Kidney (tissue), 14 donors: ENCODE data around the gene HIRA. TPM values are rescaled to one million over a fixed set of nuclear protein-coding genes. Genes with fewer than 3 reads are reported as not detected.

Experiments used
- DNase-seq, 5 donors: peaks; one replicate each; pipeline ENCODE4 v3.0.0-alpha.2; 2013 to 2020
- FAIRE-seq: peaks from 2 replicates; lab custom pipeline; 2012; peaks lifted over from hg19 to GRCh38; lab: Jason Lieb, UNC
- H3K27ac ChIP-seq, 2 donors: one replicate each; pipeline ENCODE4 v1.7.0; 2013; ENCODE audit warnings: low read depth in 2 of 2, low read length in 2 of 2, inconsistent platforms in 1 of 2
- H3K27me3 ChIP-seq: one replicate; pipeline ENCODE4 v1.7.1; 2013; ENCODE audit warnings: low read length, inconsistent platforms; ENCODE audit not compliant: control insufficient read depth, insufficient read depth
- H3K36me3 ChIP-seq, 3 donors: one replicate each; pipeline versions ENCODE4 v1.7.0 to v1.7.1; 2013; ENCODE audit warnings: low read length in 3 of 3, control low read depth in 1 of 3, inconsistent platforms in 1 of 3; ENCODE audit not compliant: insufficient read depth in 3 of 3, control insufficient read depth in 2 of 3
- H3K4me1 ChIP-seq, 3 donors: one replicate each; pipeline versions ENCODE4 v1.7.0 to v1.7.1; 2013; ENCODE audit warnings: low read length in 3 of 3, inconsistent platforms in 1 of 3, low read depth in 1 of 3; ENCODE audit not compliant: control insufficient read depth in 2 of 3, insufficient read depth in 2 of 3
- H3K4me3 ChIP-seq, 3 donors: one replicate each; pipeline versions ENCODE4 v1.7.0 to v1.8.1; 2013; ENCODE audit warnings: low read length in 3 of 3, control low read depth in 1 of 3, inconsistent platforms in 1 of 3
- H3K9ac ChIP-seq, 3 donors: one replicate each; pipeline versions ENCODE4 v1.7.0 to v1.7.1; 2013; ENCODE audit warnings: low read length in 3 of 3, control low read depth in 1 of 3, inconsistent platforms in 1 of 3
- H3K9me3 ChIP-seq, 3 donors: one replicate each; pipeline versions ENCODE4 v1.7.0 to v1.7.1; 2013; ENCODE audit warnings: low read length in 3 of 3, control low read depth in 1 of 3, inconsistent platforms in 1 of 3; ENCODE audit not compliant: control insufficient read depth in 2 of 3, insufficient read depth in 1 of 3
- CTCF ChIP-seq: IDR thresholded peaks from 3 replicates; pipeline ENCODE4 v1.5.1; 2012; ENCODE audit warnings: mild to moderate bottlenecking, moderate library complexity, borderline replicate concordance; ENCODE audit not compliant: insufficient read depth; ENCODE audit errors: extremely low read depth
- intact Hi-C: fragments of 100-400 bp; cut with DNase I; formaldehyde crosslinking; loops from one replicate; pipeline ENCODE4 v1.11.1; 2022
- polyA plus RNA-seq: library from polyadenylated mRNA; stranded (reverse); fragments of 350-450 nt; fragmentation: Illumina TruSeq; extraction: RNeasy Lipid Tissue Mini Kit (QIAGEN cat#74804); gene quantifications from one replicate; pipeline ENCODE4 v1.2.3, GENCODE V29; 2014; ENCODE audit warnings: low read depth, low replicate concordance; ENCODE audit not compliant: insufficient read depth
- total RNA-seq: library from RNA; stranded (reverse); fragmentation: NEBNext Ultra II Directional; extraction: Animal tissue kit (Norgen Biotek cat#: 25700); gene quantifications from one replicate; pipeline ENCODE4 v1.2.1, GENCODE V29; 2021
- donor health status: control.
- donor health status: control.
- donor health status: control.
- donor health status: control.
- donor health status: control.
- donor health status: DM: yes; HTN: yes; CAD: no.
- donor health status: Normal renal cell carcinoma (clear cell type).

HIRA gene
- total and polyA plus RNA-seq, 2 donors from 2014 or later = 18.5 to 26.8 TPM

- H3K27ac ChIP-seq = no peak overlapping the region
- H3K4me1 ChIP-seq = peaks cover 0 to 2% (median 0%) of the 10 kb centered on the region in 3 donors
- H3K4me3 ChIP-seq = no peak overlapping the region
- TF ChIP-seq CTCF = no peak
- DNase-seq (no peak), FAIRE-seq (no peak)
- peaks cover 13 to 54% (median 53%) of the 10 kb centered on the region in 3 donors for H3K36me3 ChIP-seq
- intact Hi-C loops = no loop called here
- H3K9me3 ChIP-seq = no peaks in the 10 kb centered on the region
- H3K27me3 ChIP-seq = no peaks in the 10 kb centered on the region
- H3K9ac ChIP-seq = no peak overlapping the region
These were observed 71.2 kb downstream of the HIRA start for GRCh38 chr22:19360300-19360792.

- DNase-seq = no peak
- Histone ChIP-seq H3K4me1 (peaks cover 0 to 2% (median 0%) of the 10 kb centered on the region in 3 donors), H3K4me3 (no peak overlapping the region), H3K27ac (no peak overlapping the region), H3K36me3 (peaks cover 13 to 55% (median 52%) of the 10 kb centered on the region in 3 donors), H3K9ac (no peak overlapping the region), H3K27me3 (no peaks in the 10 kb centered on the region), H3K9me3 (no peaks in the 10 kb centered on the region)
- intact Hi-C loops = no loop called here
- no peak for FAIRE-seq
- no peak for TF ChIP-seq CTCF
These were observed 71.8 kb downstream of the HIRA start for GRCh38 chr22:19359554-19360299.

GRCh38 chr22:19358703-19359553 lies 72.6 kb downstream of the HIRA start:
- no peak for DNase-seq
- peaks cover 0 to 2% (median 0%) of the 10 kb centered on the region in 3 donors for H3K4me1 ChIP-seq
- TF ChIP-seq CTCF = no peak
- no peaks in the 10 kb centered on the region for H3K9me3 ChIP-seq
- intact Hi-C loops = no loop called here
- no peak for FAIRE-seq
- no peak overlapping the region for H3K27ac ChIP-seq
- no peak overlapping the region for H3K9ac ChIP-seq
- peaks cover 13 to 61% (median 55%) of the 10 kb centered on the region in 3 donors for H3K36me3 ChIP-seq
- no peaks in the 10 kb centered on the region for H3K27me3 ChIP-seq
- no peak overlapping the region for H3K4me3 ChIP-seq
